ENCODE measurements around the gene RBM23.

GRCh38 chr14:22871224-22872032 lies 47.5 kb downstream of the RBM23 start, which contains the start of gene LRP10:
- no peak for TF ChIP-seq CTCF (conservative IDR thresholded peaks at IDR 0.05)
- no peak for TF ChIP-seq ZFX (IDR thresholded peaks at IDR 0.05)

Data from C4-2B (cell line).